ENCODE results near the gene FBXL13. TPM values are rescaled to one million over a fixed set of nuclear protein-coding genes. Genes with fewer than 3 reads are reported as not detected.
"Not testable (repeated sequence)": the region's sequence is repeated elsewhere in the genome, so short reads cannot be mapped to it uniquely, and the experiment has no call there.

The FBXL13 gene
- total and polyA plus RNA-seq, 2 of the 8 experiments (the other 6 are each of a cell fraction or from before 2014, with no cell fraction given) = 1.2 to 2.8 TPM

DNA sequence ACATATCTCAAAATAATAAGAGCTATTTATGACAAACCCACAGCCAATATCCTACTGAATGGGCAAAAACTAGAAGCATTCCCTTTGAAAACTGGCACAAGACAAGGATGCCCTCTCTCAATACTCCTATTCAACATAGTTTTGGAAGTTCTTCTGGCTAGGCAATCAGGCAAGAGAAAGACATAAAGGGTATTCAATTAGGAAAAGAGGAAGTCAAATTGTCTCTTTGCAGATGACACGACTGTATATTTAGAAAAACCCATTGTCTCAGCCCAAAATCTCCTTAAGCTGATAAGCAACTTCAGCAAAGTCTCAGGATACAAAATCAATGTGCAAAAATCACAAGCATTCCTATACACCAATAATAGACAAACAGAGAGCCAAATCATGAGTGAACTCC lies 32.8 kb downstream of the FBXL13 start:
- H3K23me2 ChIP-seq (ENCODE audit: low read depth, low read length); H3K4me1 ChIP-seq (replicated peaks in 1 of 4; ENCODE audit: control insufficient read depth in 3 of 4, insufficient read depth in 4 of 4, low read length in 3 of 4); H3K4ac ChIP-seq (replicated peaks; ENCODE audit: insufficient read length, low read depth, low read length); H4K20me1 ChIP-seq (replicated peaks in 1 of 2; ENCODE audit: control insufficient read depth in 1 of 2, insufficient read depth in 2 of 2, low read length in 2 of 2); H2AFZ ChIP-seq (ENCODE audit: low read length); H3K4me3 ChIP-seq (ENCODE audit: extremely low read depth in 1 of 4, insufficient read depth in 2 of 4, low read depth in 3 of 4, low read length in 4 of 4); H4K8ac ChIP-seq (ENCODE audit: extremely low read depth, insufficient read depth, low read length); H2BK15ac ChIP-seq (ENCODE audit: low read length); H3K14ac ChIP-seq (ENCODE audit: insufficient read length); H3K18ac ChIP-seq (ENCODE audit: extremely low read depth, low read length); H3K79me2 ChIP-seq (ENCODE audit: control insufficient read depth in 1 of 2, insufficient read depth in 2 of 2, low read length in 2 of 2); H2BK12ac ChIP-seq (ENCODE audit: low read depth, low read length); H2BK5ac ChIP-seq (ENCODE audit: low read depth, low read length); H3K23ac ChIP-seq (ENCODE audit: insufficient read length); H3K27me3 ChIP-seq (replicated peaks in 1 of 4; ENCODE audit: control insufficient read depth in 3 of 4, extremely low read depth in 1 of 4, insufficient read depth in 3 of 4, low read length in 3 of 4); H4K5ac ChIP-seq (ENCODE audit: insufficient read length, low read depth, low read length); H2BK120ac ChIP-seq (replicated peaks; ENCODE audit: low read depth, low read length); CTCF ChIA-PET (ENCODE audit: partially characterized antibody); H3K56ac ChIP-seq (replicated peaks; ENCODE audit: insufficient read length, low read depth, low read length); H2BK20ac ChIP-seq (ENCODE audit: low read length); H4K91ac ChIP-seq (replicated peaks; ENCODE audit: insufficient read length, low read length); DNase-seq (ENCODE audit: low read depth in 1 of 2, low spot score in 2 of 2); H2AK5ac ChIP-seq (ENCODE audit: low read depth, low read length); H3K4me2 ChIP-seq (ENCODE audit: insufficient read depth in 1 of 2, low read depth in 2 of 2, low read length in 2 of 2); H3K36me3 ChIP-seq (ENCODE audit: control insufficient read depth in 2 of 4, insufficient read depth in 4 of 4, low read length in 3 of 4); H3K9me3 ChIP-seq (ENCODE audit: insufficient read depth in 2 of 2, low read depth in 1 of 2, low read length in 1 of 2); POLR2A ChIA-PET (ENCODE audit: partially characterized antibody); H3K79me1 ChIP-seq (ENCODE audit: low read depth, low read length); H3K9ac ChIP-seq (replicated peaks in 1 of 4; ENCODE audit: extremely low read depth in 1 of 4, low read depth in 3 of 4, low read length in 3 of 4); FAIRE-seq; H3K27ac ChIP-seq (ENCODE audit: low read depth, low read length): not testable (repeated sequence)
- WGBS, 2 experiments (ENCODE audit: extremely low coverage in 1 of 2, insufficient coverage in 1 of 2, insufficient read length in 1 of 2, insufficient replicate concordance in 2 of 2, low coverage in 1 of 2, low lambda C conversion rate in 2 of 2, missing lambda C conversion rate in 1 of 2) = 87% methylated on average over 1 of the region's 1 CpG; no CpG with 5 or more reads in 1 of the 2 experiments

Data from H1 (cell line).